Suprapubic skin (tissue), 3 donors: ENCODE results near the gene KRT36.

ENCODE experiments used
- POLR2A ChIP-seq, 2 donors: fragments of 450-650 bp; IDR thresholded peaks; one replicate each; pipeline ENCODE4 v1.6.1; 2017; ENCODE audit warnings: antibody characterized with exemption in 2 of 2, mild to moderate bottlenecking in 2 of 2, moderate library complexity in 2 of 2
- TF ChIP-seq, protein P1 (sequence below), 2 donors: fragments of 200-600 bp in 1 of 2; fragments of 450-650 bp in 1 of 2; sonication (generic) in 1 of 2; IDR thresholded peaks; one replicate each; pipeline ENCODE4 v1.5.1; 2016 to 2019; ENCODE audit warnings: antibody characterized with exemption in 2 of 2, mild to moderate bottlenecking in 1 of 2, moderate library complexity in 1 of 2

DNA sequence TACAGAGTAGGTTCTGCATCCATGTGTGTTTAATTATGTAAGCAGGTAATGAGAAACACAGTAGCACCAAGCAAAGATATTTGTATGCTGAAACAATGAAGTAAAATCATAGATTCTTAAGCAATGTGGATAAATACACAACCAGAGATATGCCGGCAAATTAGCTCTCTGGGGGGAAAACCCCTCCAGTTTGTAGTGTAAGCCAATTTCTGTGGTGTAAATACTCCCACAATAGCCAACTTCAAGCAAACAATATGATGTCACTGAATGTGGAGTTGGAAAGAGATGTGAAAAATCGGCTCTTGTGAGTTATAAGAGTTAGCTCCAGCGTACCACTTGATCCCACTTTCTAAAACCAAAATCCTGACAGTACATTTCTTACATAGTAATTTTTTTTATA is 45.1 kb downstream of the KRT36 start:
- TF ChIP-seq, protein P1, sequence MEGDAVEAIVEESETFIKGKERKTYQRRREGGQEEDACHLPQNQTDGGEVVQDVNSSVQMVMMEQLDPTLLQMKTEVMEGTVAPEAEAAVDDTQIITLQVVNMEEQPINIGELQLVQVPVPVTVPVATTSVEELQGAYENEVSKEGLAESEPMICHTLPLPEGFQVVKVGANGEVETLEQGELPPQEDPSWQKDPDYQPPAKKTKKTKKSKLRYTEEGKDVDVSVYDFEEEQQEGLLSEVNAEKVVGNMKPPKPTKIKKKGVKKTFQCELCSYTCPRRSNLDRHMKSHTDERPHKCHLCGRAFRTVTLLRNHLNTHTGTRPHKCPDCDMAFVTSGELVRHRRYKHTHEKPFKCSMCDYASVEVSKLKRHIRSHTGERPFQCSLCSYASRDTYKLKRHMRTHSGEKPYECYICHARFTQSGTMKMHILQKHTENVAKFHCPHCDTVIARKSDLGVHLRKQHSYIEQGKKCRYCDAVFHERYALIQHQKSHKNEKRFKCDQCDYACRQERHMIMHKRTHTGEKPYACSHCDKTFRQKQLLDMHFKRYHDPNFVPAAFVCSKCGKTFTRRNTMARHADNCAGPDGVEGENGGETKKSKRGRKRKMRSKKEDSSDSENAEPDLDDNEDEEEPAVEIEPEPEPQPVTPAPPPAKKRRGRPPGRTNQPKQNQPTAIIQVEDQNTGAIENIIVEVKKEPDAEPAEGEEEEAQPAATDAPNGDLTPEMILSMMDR (IDR thresholded peaks at IDR 0.05), result no peak
- no peak for TF ChIP-seq POLR2A (IDR thresholded peaks at IDR 0.05)
